Lung (tissue), 12 donors: ENCODE data around the gene MEF2C. TPM values are rescaled to one million over a fixed set of nuclear protein-coding genes. Genes with fewer than 3 reads are reported as not detected.

Experiments
- ATAC-seq: fragments of 200-7000 bp; cut with Tn5 transposase; one replicate; pipeline ENCODE4 v1.9.1; 2020; ENCODE audit warnings: moderate number of reproducible peaks; ENCODE audit not compliant: insufficient read depth, low FRiP score
- DNase-seq, 3 donors: peaks; one replicate each; pipeline ENCODE4 v3.0.0-alpha.2; 2013 to 2017
- H3K27ac ChIP-seq, 2 donors: one replicate each; pipeline ENCODE4 v1.5.1; 2013; ENCODE audit warnings: mild to moderate bottlenecking in 2 of 2, moderate library complexity in 2 of 2, control low read depth in 1 of 2, inconsistent platforms in 1 of 2, low read depth in 1 of 2, low read length in 1 of 2
- H3K27me3 ChIP-seq, 3 donors: one replicate each; pipeline ENCODE4 v1.5.1; 2013; ENCODE audit warnings: low read length in 2 of 3; ENCODE audit not compliant: control insufficient read depth in 3 of 3, insufficient read depth in 3 of 3
- H3K36me3 ChIP-seq, 4 donors: one replicate each; pipeline ENCODE4 v1.5.1; 2013; ENCODE audit warnings: low read length in 4 of 4, mild to moderate bottlenecking in 1 of 4, moderate library complexity in 1 of 4; ENCODE audit not compliant: control insufficient read depth in 4 of 4, insufficient read depth in 4 of 4
- H3K4me1 ChIP-seq, 5 donors: one replicate each; pipeline ENCODE4 v1.5.1; 2013; ENCODE audit warnings: low read length in 5 of 5, mild to moderate bottlenecking in 2 of 5, moderate library complexity in 1 of 5; ENCODE audit not compliant: control insufficient read depth in 5 of 5, insufficient read depth in 5 of 5
- H3K4me3 ChIP-seq: one replicate; pipeline ENCODE4 v1.5.1; 2013; ENCODE audit warnings: mild to moderate bottlenecking, control low read depth, moderate library complexity
- H3K9ac ChIP-seq, 2 donors: one replicate each; pipeline ENCODE4 v1.5.1; 2013; ENCODE audit warnings: low read length in 2 of 2, control low read depth in 1 of 2; ENCODE audit not compliant: insufficient read depth in 1 of 2
- H3K9me3 ChIP-seq, 4 donors: one replicate each; pipeline ENCODE4 v1.5.1; 2013; ENCODE audit warnings: low read length in 3 of 4, mild to moderate bottlenecking in 1 of 4, moderate library complexity in 1 of 4; ENCODE audit not compliant: control insufficient read depth in 4 of 4, insufficient read depth in 3 of 4
- CTCF ChIP-seq: IDR thresholded peaks from 2 replicates; pipeline ENCODE4 v1.5.1; 2012; ENCODE audit warnings: mild to moderate bottlenecking; ENCODE audit errors: control extremely low read depth, extremely low read depth
- WGBS, 2 donors: extraction: QIAGEN DNeasy Blood & Tissue Kit; methylation state at CpG; one replicate each; pipeline ENCODE4 v1.1.7; 2013; 5-methylcytosine and 5-hydroxymethylcytosine counted together
- polyA plus RNA-seq, 2 donors: library from polyadenylated mRNA; stranded (reverse); fragments of 200-250 nt; gene quantifications; one replicate each; pipeline ENCODE4 v1.2.1, GENCODE V29; 2013
- total RNA-seq, 2 donors: library from RNA; depleted of rRNA in 1 of 2; stranded (reverse); fragments of >200 nt in 1 of 2; gene quantifications; one replicate each; pipeline ENCODE4 v1.2.1, GENCODE V29; 2014 to 2021
- donor health status: control.
- donor health status: control.
- donor health status: Bipolar disorder and iron deficiency.
- donor health status: healthy.
- donor health status: DM: yes; HTN: yes; CAD: no.

Gene MEF2C
- total and polyA plus RNA-seq, 4 donors = 9.1 to 138 (median 28.8) TPM

GRCh38 chr5:88778736-88779135 is 104.2 kb downstream of the MEF2C start:
- 55 to 74% methylated on average over 5 of the region's 5 CpGs for WGBS, 2 donors
- ATAC-seq = no peak
- H3K27me3 ChIP-seq = no peaks in the 10 kb centered on the region
- peaks cover 0 to 9% (median 2%) of the 10 kb centered on the region in 5 donors for H3K4me1 ChIP-seq
- no peaks in the 10 kb centered on the region for H3K9me3 ChIP-seq
- H3K27ac ChIP-seq = no peak overlapping the region
- peaks cover 0 to 4% (median under 1%) of the 10 kb centered on the region in 4 donors for H3K36me3 ChIP-seq
- H3K4me3 ChIP-seq = no peak overlapping the region
- H3K9ac ChIP-seq = no peak overlapping the region
- no peak for TF ChIP-seq CTCF
- DNase-seq = no peak

GRCh38 chr5:88776692-88777091 is 106.3 kb downstream of the MEF2C start:
- Histone ChIP-seq H3K4me3 (no peak overlapping the region), H3K27ac (no peak overlapping the region), H3K9me3 (no peaks in the 10 kb centered on the region), H3K27me3 (no peaks in the 10 kb centered on the region), H3K9ac (no peak overlapping the region), H3K4me1 (peaks cover 0 to 9% (median 2%) of the 10 kb centered on the region in 5 donors), H3K36me3 (peaks cover 0 to 8% (median 4%) of the 10 kb centered on the region in 4 donors)
- WGBS, 2 donors = 91 to 95% methylated on average over 4 of the region's 4 CpGs
- TF ChIP-seq CTCF = no peak
- no peak for DNase-seq
- no peak for ATAC-seq

GRCh38 chr5:88772831-88773230 is 110.2 kb downstream of the MEF2C start:
- Histone ChIP-seq H3K36me3 (peaks cover 0 to 10% (median 4%) of the 10 kb centered on the region in 4 donors), H3K4me3 (no peak overlapping the region), H3K27ac (no peak overlapping the region), H3K9ac (no peak overlapping the region), H3K27me3 (peaks cover 0 to 3% (median 0%) of the 10 kb centered on the region in 3 donors), H3K9me3 (no peaks in the 10 kb centered on the region), H3K4me1 (peaks cover 0 to 2% (median 0%) of the 10 kb centered on the region in 5 donors)
- no peak for TF ChIP-seq CTCF
- WGBS, 2 donors = 96 to 98% methylated on average over 5 of the region's 5 CpGs
- ATAC-seq = no peak
- no peak for DNase-seq

- no peak for DNase-seq
- Histone ChIP-seq H3K27ac (no peak overlapping the region), H3K36me3 (peaks cover 0 to 10% (median 4%) of the 10 kb centered on the region in 4 donors), H3K4me1 (peaks cover 0 to 1% (median 0%) of the 10 kb centered on the region in 5 donors), H3K4me3 (no peak overlapping the region), H3K27me3 (peaks cover 0 to 3% (median 0%) of the 10 kb centered on the region in 3 donors), H3K9ac (no peak overlapping the region), H3K9me3 (no peaks in the 10 kb centered on the region)
- ATAC-seq = no peak
- whole genome bisulfite sequencing, 2 donors = 94 to 95% methylated on average over 3 of the region's 3 CpGs
- TF ChIP-seq CTCF = no peak
Observed at GRCh38 chr5:88772047-88772446, 110.9 kb downstream of the MEF2C start.
